Measurements from ENCODE around the gene DNM2.
A peak's percentile ranks its signal among the peaks of the same experiment; 100 is the strongest.

DNM2 gene

GRCh38 chr19:10763411-10763810 lies 45.5 kb downstream of the DNM2 start:
- Histone ChIP-seq H2AFZ (ENCODE audit: low read length) (no peak overlapping the region), H3K4me3 (ENCODE audit: low read length in 2 of 2) (no peak overlapping the region), H2AK5ac (ENCODE audit: low read depth, low read length) (no peak overlapping the region), H3K79me1 (ENCODE audit: low read depth, low read length) (peaks cover 17% of the 10 kb centered on the region), H3K14ac (ENCODE audit: low read length) (no peak overlapping the region), H2BK5ac (ENCODE audit: low read length) (no peak overlapping the region), H3K36me3 (replicated peaks in 1 of 2; ENCODE audit: control insufficient read depth in 2 of 2, insufficient read depth in 2 of 2, low read length in 2 of 2) (peaks cover 6 to 23% of the 10 kb centered on the region in 2 donors), H3K27me3 (ENCODE audit: control insufficient read depth in 3 of 3, insufficient read depth in 3 of 3, low read depth in 1 of 3, low read length in 3 of 3) (no peaks in the 10 kb centered on the region), H3K27ac (replicated peaks; ENCODE audit: low read length) (no peak overlapping the region), H3K9me3 (replicated peaks in 1 of 2; ENCODE audit: control insufficient read depth in 2 of 2, insufficient read depth in 1 of 2, low read depth in 1 of 2, low read length in 2 of 2) (peaks cover 0 to 1% of the 10 kb centered on the region in 2 donors), H3K23ac (ENCODE audit: low read depth, low read length, poor library complexity) (peak overlapping the region; percentile 93), H4K8ac (ENCODE audit: low read depth, low read length) (no peak overlapping the region), H4K91ac (ENCODE audit: low read depth, low read length, poor library complexity) (no peak overlapping the region), H2BK15ac (ENCODE audit: low read length) (no peak overlapping the region), H3K4me2 (ENCODE audit: insufficient read depth, low read length, poor library complexity, severe bottlenecking) (no peak overlapping the region), H3K4me1 (ENCODE audit: control insufficient read depth in 2 of 2, insufficient read depth in 1 of 2, low read depth in 1 of 2, low read length in 2 of 2) (peaks cover 0 to 10% of the 10 kb centered on the region in 2 donors), H3K18ac (ENCODE audit: low read length) (no peak overlapping the region), H2BK120ac (ENCODE audit: low read depth, low read length) (no peak overlapping the region), H2BK12ac (ENCODE audit: low read length) (no peak overlapping the region), H3K4ac (ENCODE audit: low read length) (no peak overlapping the region), H3K9ac (ENCODE audit: low read depth, low read length, poor library complexity) (peak overlapping the region; percentile 24)
- no CpG with 5 or more reads among the region's 5 CpGs for WGBS, 2 donors (ENCODE audit: extremely low coverage in 2 of 2, insufficient read length in 2 of 2, insufficient replicate concordance in 1 of 2)
- no peak for DNase-seq (ENCODE audit: low spot score)

GRCh38 chr19:10763828-10764339 lies 46.0 kb downstream of the DNM2 start:
- peak overlapping the region; percentile 38 for H3K18ac ChIP-seq (ENCODE audit: low read length)
- H3K4ac ChIP-seq (ENCODE audit: low read length), result no peak overlapping the region
- no peak overlapping the region for H4K8ac ChIP-seq (ENCODE audit: low read depth, low read length)
- no peak overlapping the region for H3K14ac ChIP-seq (ENCODE audit: low read length)
- H4K91ac ChIP-seq (ENCODE audit: low read depth, low read length, poor library complexity), result no peak overlapping the region
- H2BK120ac ChIP-seq (ENCODE audit: low read depth, low read length), result no peak overlapping the region
- H3K4me3 ChIP-seq (ENCODE audit: low read length in 2 of 2), result no peak overlapping the region
- no peak overlapping the region for H2BK12ac ChIP-seq (ENCODE audit: low read length)
- H2BK5ac ChIP-seq (ENCODE audit: low read length), result no peak overlapping the region
- H3K27ac ChIP-seq (replicated peaks; ENCODE audit: low read length), result no peak overlapping the region
- H3K27me3 ChIP-seq (ENCODE audit: control insufficient read depth in 3 of 3, insufficient read depth in 3 of 3, low read depth in 1 of 3, low read length in 3 of 3), result no peaks in the 10 kb centered on the region
- H3K4me2 ChIP-seq (ENCODE audit: insufficient read depth, low read length, poor library complexity, severe bottlenecking), result no peak overlapping the region
- no peak overlapping the region for H2AFZ ChIP-seq (ENCODE audit: low read length)
- H3K9me3 ChIP-seq (replicated peaks in 1 of 2; ENCODE audit: control insufficient read depth in 2 of 2, insufficient read depth in 1 of 2, low read depth in 1 of 2, low read length in 2 of 2), result peaks cover 0 to 1% of the 10 kb centered on the region in 2 donors
- no CpG with 5 or more reads among the region's 11 CpGs for WGBS, 2 donors (ENCODE audit: extremely low coverage in 2 of 2, insufficient read length in 2 of 2, insufficient replicate concordance in 1 of 2)
- no peak for DNase-seq (ENCODE audit: low spot score)
- H3K4me1 ChIP-seq (ENCODE audit: control insufficient read depth in 2 of 2, insufficient read depth in 1 of 2, low read depth in 1 of 2, low read length in 2 of 2), result peaks cover 0 to 10% of the 10 kb centered on the region in 2 donors
- peaks cover 17% of the 10 kb centered on the region for H3K79me1 ChIP-seq (ENCODE audit: low read depth, low read length)
- peak overlapping the region; percentile 93 for H3K23ac ChIP-seq (ENCODE audit: low read depth, low read length, poor library complexity)
- no peak overlapping the region for H2AK5ac ChIP-seq (ENCODE audit: low read depth, low read length)
- no peak overlapping the region for H2BK15ac ChIP-seq (ENCODE audit: low read length)
- peak overlapping the region; percentile 24 for H3K9ac ChIP-seq (ENCODE audit: low read depth, low read length, poor library complexity)
- H3K36me3 ChIP-seq (replicated peaks in 1 of 2; ENCODE audit: control insufficient read depth in 2 of 2, insufficient read depth in 2 of 2, low read length in 2 of 2), result peaks cover 6 to 28% of the 10 kb centered on the region in 2 donors

DNA sequence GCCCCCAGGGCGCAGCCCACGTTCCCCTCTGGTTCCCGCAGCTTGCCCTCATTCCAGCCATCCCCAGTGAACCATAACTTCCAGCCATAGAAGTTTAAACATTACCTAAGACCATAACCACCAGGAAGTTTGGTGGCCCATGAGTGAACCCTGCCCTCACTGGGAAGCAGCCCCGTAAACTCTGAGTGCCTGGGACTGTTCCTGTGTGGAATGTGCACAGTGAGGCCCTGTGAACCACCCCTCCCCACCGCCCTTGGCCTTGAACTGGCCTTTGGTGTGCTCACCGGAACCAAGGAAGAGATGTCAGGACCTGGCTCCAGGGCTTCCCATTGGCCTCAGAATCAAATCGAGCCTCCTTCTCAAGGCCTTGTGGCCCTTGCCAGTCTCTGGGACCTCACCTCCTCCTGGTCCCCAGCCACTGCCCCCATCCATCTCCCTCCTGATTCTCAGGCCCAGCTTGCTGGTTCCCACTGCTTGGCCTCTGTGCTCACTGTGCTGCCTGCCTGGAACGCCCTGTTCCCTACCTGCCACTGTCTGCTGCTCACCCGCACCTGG lies 46.5 kb downstream of the DNM2 start:
- no peaks in the 10 kb centered on the region for H3K27me3 ChIP-seq (ENCODE audit: control insufficient read depth in 3 of 3, insufficient read depth in 3 of 3, low read depth in 1 of 3, low read length in 3 of 3)
- peaks cover 0 to 1% of the 10 kb centered on the region in 2 donors for H3K9me3 ChIP-seq (replicated peaks in 1 of 2; ENCODE audit: control insufficient read depth in 2 of 2, insufficient read depth in 1 of 2, low read depth in 1 of 2, low read length in 2 of 2)
- no peak overlapping the region for H2AK5ac ChIP-seq (ENCODE audit: low read depth, low read length)
- H3K79me1 ChIP-seq (ENCODE audit: low read depth, low read length), result peaks cover 17% of the 10 kb centered on the region
- H3K4me1 ChIP-seq (ENCODE audit: control insufficient read depth in 2 of 2, insufficient read depth in 1 of 2, low read depth in 1 of 2, low read length in 2 of 2), result peaks cover 0 to 10% of the 10 kb centered on the region in 2 donors
- no peak overlapping the region for H2BK15ac ChIP-seq (ENCODE audit: low read length)
- WGBS, 2 donors (ENCODE audit: extremely low coverage in 2 of 2, insufficient read length in 2 of 2, insufficient replicate concordance in 1 of 2), result no CpG with 5 or more reads among the region's 9 CpGs
- H3K14ac ChIP-seq (ENCODE audit: low read length), result no peak overlapping the region
- no peak overlapping the region for H3K27ac ChIP-seq (replicated peaks; ENCODE audit: low read length)
- no peak overlapping the region for H3K4me2 ChIP-seq (ENCODE audit: insufficient read depth, low read length, poor library complexity, severe bottlenecking)
- peak overlapping the region; percentile 90 for H2BK5ac ChIP-seq (ENCODE audit: low read length)
- no peak overlapping the region for H3K23ac ChIP-seq (ENCODE audit: low read depth, low read length, poor library complexity)
- DNase-seq (ENCODE audit: low spot score), result no peak
- H3K36me3 ChIP-seq (replicated peaks in 1 of 2; ENCODE audit: control insufficient read depth in 2 of 2, insufficient read depth in 2 of 2, low read length in 2 of 2), result peaks cover 6 to 32% of the 10 kb centered on the region in 2 donors
- peak overlapping the region; percentile 19 for H3K18ac ChIP-seq (ENCODE audit: low read length)
- H3K4ac ChIP-seq (ENCODE audit: low read length), result no peak overlapping the region
- no peak overlapping the region for H3K4me3 ChIP-seq (ENCODE audit: low read length in 2 of 2)
- H4K91ac ChIP-seq (ENCODE audit: low read depth, low read length, poor library complexity), result no peak overlapping the region
- H4K8ac ChIP-seq (ENCODE audit: low read depth, low read length), result no peak overlapping the region
- no peak overlapping the region for H2BK120ac ChIP-seq (ENCODE audit: low read depth, low read length)
- no peak overlapping the region for H3K9ac ChIP-seq (ENCODE audit: low read depth, low read length, poor library complexity)
- H2AFZ ChIP-seq (ENCODE audit: low read length), result no peak overlapping the region
- no peak overlapping the region for H2BK12ac ChIP-seq (ENCODE audit: low read length)

GRCh38 chr19:10766049-10766623 lies 48.3 kb downstream of the DNM2 start:
- H3K4ac ChIP-seq (ENCODE audit: low read length), result no peak overlapping the region
- H2AFZ ChIP-seq (ENCODE audit: low read length), result no peak overlapping the region
- H3K27ac ChIP-seq (replicated peaks; ENCODE audit: low read length), result no peak overlapping the region
- H2BK120ac ChIP-seq (ENCODE audit: low read depth, low read length), result no peak overlapping the region
- H3K36me3 ChIP-seq (replicated peaks in 1 of 2; ENCODE audit: control insufficient read depth in 2 of 2, insufficient read depth in 2 of 2, low read length in 2 of 2), result peaks cover 6 to 31% of the 10 kb centered on the region in 2 donors
- no peak overlapping the region for H3K4me2 ChIP-seq (ENCODE audit: insufficient read depth, low read length, poor library complexity, severe bottlenecking)
- no peak overlapping the region for H4K8ac ChIP-seq (ENCODE audit: low read depth, low read length)
- peaks cover 2% of the 10 kb centered on the region in 2 donors for H3K4me1 ChIP-seq (ENCODE audit: control insufficient read depth in 2 of 2, insufficient read depth in 1 of 2, low read depth in 1 of 2, low read length in 2 of 2)
- no peak overlapping the region for H2BK12ac ChIP-seq (ENCODE audit: low read length)
- no peaks in the 10 kb centered on the region for H3K27me3 ChIP-seq (ENCODE audit: control insufficient read depth in 3 of 3, insufficient read depth in 3 of 3, low read depth in 1 of 3, low read length in 3 of 3)
- no peak overlapping the region for H3K9ac ChIP-seq (ENCODE audit: low read depth, low read length, poor library complexity)
- no CpG with 5 or more reads among the region's 9 CpGs for WGBS, 2 donors (ENCODE audit: extremely low coverage in 2 of 2, insufficient read length in 2 of 2, insufficient replicate concordance in 1 of 2)
- H3K18ac ChIP-seq (ENCODE audit: low read length), result no peak overlapping the region
- H3K4me3 ChIP-seq (ENCODE audit: low read length in 2 of 2), result no peak overlapping the region
- H3K23ac ChIP-seq (ENCODE audit: low read depth, low read length, poor library complexity), result no peak overlapping the region
- H2BK5ac ChIP-seq (ENCODE audit: low read length), result no peak overlapping the region
- H2BK15ac ChIP-seq (ENCODE audit: low read length), result no peak overlapping the region
- H3K9me3 ChIP-seq (replicated peaks in 1 of 2; ENCODE audit: control insufficient read depth in 2 of 2, insufficient read depth in 1 of 2, low read depth in 1 of 2, low read length in 2 of 2), result peaks cover 0 to 1% of the 10 kb centered on the region in 2 donors
- no peak overlapping the region for H4K91ac ChIP-seq (ENCODE audit: low read depth, low read length, poor library complexity)
- H2AK5ac ChIP-seq (ENCODE audit: low read depth, low read length), result no peak overlapping the region
- H3K14ac ChIP-seq (ENCODE audit: low read length), result no peak overlapping the region
- peaks cover 17% of the 10 kb centered on the region for H3K79me1 ChIP-seq (ENCODE audit: low read depth, low read length)
- no peak for DNase-seq (ENCODE audit: low spot score)

All from neuronal stem cell (in vitro differentiated cells).